Activated effector memory CD4-positive, alpha-beta T cell treated with anti-CD3 and anti-CD28 coated beads, Interleukin-2, amount 50 U/mL, for 16 hours (primary cell): Measurements from ENCODE around the gene ADD2.
A peak's percentile ranks its signal among the peaks of the same experiment; 100 is the strongest.
"Not testable (repeated sequence)": the region's sequence is repeated elsewhere in the genome, so short reads cannot be mapped to it uniquely, and the experiment has no call there.

ENCODE experiments used
- DNase-seq: peaks from one replicate; pipeline ENCODE4 v3.0.0-alpha.2; 2020

ADD2 gene

DNA sequence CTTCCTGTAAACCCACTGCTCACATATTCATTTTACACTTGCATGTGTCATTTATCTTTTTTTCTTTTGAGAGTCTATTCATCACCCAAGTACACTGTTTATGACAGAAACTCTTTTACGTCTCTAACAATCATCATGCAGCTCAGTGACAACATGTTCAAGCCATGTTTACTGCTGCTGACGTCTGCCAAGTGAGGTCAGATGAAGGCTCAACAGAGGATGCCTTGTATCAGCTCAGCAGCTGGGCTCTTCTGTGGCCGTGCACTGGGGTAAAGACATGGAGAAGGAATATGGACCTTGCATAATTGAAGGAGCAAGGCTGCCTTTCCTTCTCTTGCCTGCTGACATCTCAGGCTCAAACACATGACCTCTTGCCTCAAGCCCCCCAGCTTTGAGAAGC is 99.6 kb downstream of the ADD2 start:
- DNase-seq: no peak

DNA sequence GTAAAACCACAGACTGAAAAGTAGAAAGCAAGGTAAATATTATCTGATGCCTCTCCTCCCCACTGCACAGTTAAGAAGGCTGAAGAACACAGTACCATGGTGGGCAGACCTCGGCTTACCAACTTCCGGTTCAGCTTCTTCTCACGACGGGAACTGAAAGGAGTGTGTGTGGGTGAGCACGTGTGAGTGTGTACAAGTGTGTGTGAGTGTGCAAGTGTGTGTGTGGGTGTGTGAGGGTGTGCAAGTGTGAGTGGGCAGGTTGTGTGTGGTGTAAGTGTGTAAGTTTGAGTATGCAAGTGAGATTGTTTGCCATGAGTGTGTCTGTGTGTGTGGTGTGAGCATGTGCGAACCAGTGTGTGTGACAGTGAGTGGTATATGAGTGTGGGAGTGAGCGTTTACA is 103.5 kb downstream of the ADD2 start:
- no peak for DNase-seq

DNA sequence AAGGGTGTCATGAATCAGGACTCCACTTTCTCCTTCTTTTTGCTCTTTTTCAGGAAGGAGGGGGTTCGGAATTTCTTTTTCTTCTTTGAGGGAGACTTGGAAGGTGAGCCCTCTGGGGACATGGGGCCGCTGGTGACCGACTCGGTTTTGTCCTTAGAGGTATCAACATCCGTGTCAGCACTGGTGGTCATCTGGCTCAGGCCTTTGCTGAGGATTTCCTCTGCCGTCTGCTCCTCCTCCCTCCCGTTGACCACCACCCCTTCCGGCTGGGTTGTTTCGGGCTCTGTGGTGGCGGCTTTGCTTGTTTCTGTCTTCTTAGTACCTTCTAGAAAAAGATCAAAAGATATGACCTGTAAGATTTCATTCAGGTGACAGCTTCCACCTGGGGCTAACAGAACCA is 104.6 kb downstream of the ADD2 start:
- DNase-seq: no peak

DNA sequence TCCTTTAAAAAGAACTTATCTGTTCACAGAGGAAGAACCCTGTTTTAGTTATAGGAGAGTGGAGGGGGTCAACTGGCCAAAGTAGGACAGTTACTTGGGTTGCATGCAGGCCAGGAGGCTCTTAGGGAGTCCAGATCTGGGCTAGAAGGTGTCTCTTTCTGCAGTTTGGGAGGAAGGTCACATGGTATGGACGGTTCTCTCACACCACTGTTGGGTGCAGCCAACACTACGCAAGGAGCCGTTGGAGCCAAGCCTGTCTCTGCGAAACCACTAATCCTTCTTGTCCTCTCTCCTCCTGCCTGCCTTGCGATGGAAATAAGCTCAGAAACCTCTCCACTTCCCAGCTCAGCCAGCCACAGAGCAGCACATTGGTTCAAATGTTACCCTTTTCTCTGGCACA is 108.4 kb downstream of the ADD2 start:
- DNase-seq: no peak

DNA sequence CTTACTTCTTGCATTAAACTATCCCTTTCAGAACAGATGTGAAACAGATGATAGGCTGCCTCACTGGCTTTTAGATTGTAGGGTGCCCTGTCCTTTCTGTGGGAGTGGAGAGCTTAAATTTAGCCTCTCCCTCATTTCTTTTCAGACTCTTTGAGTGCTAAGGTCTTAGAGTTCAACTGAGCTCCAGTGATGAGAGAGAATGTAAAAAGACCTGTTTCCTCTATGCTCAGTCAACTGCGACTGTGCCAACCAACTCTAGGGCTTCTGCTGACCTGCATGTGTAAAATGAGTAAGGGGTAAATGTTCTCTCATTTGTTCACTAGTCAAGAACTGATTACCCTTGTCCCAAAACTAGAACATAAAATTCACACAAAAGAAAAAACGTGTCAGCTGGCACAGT is 109.5 kb downstream of the ADD2 start:
- DNase-seq: no peak

DNA sequence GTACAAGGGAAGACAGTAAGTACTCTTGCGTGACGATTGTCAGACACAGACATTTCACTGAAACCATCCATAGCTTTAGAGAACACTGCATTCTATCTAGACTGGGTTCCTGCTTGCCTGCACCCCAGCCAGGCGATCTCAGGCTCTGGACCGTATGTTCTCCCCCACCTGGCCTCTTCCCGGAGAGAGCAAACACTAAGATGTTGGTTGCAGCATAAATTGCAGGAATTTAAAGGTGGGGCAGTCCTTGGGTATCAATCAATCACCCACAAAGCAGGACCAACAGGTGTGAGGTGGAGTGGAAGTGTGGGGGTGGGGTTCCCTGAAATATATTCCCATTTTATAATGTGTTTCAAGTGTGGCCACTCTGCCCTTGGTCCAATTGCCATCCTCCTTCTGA is 110.8 kb downstream of the ADD2 start:
- DNase-seq: no peak

DNA sequence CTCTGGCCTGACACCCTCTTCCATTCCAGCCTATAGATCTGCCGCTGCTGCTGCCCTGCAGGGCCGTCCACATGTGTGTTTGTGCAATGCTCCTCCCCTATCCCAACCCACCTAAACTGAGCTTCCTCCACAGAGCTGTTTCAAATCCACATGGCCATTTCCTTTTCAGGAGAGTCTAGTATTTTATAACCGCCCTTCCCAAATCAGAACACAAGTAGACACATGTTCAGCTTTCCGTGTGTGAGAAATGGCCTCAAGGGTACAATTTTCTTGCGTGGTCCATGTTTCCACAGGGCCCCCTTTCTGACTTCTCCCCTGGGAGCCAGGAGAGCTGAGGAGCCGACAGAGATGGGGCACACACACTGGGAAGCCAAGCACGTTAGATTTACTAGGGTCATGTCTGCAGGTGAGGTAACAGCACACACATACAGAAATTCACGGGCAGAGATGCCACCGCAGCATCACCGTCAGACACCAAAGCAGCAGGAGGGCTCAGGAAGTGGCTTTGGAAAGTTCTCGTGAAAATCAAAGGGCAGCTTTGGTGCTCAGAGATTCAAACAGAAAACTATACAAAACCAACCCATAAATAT is 111.5 kb downstream of the ADD2 start:
- DNase-seq: no peak

DNA sequence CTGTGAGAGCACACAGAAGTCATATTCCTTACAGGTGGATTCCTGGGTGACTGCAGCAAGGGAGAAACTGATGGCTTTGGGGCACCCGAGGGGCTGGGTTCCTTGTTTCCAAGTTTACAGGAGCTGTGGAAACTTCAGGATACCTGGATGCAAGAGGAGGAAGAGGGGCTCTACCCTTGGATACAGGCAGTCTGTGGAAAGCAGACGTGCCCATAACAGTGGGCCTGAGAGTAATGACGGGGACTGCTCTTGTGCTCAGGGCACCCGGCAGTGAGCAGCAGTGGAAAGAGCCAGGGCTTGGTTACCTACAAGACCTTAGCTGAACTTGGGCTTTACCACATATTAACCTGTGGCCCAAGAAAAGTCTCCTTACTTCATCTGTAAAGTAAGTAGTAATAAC is 112.2 kb downstream of the ADD2 start:
- DNase-seq: no peak

DNA sequence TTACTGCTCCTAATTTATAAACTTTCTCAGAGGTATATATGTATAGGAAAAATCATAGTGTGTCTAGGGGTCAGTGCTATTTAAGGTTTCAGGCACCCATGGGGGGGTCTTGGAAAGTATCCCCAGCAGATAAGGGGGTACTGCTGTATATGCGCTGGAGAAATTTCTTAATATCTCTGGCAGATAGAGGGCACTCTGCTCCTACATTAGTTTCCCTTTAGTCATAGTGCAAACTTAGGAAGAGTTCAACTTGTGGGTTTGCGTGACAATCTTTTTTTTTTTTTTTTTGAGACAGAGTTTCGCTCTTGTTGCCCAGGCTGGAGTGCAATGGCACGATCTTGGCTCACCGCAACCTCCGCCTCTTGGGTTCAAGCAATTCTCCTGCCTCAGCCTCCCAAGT is 112.8 kb downstream of the ADD2 start:
- DNase-seq: not testable (repeated sequence)

DNA sequence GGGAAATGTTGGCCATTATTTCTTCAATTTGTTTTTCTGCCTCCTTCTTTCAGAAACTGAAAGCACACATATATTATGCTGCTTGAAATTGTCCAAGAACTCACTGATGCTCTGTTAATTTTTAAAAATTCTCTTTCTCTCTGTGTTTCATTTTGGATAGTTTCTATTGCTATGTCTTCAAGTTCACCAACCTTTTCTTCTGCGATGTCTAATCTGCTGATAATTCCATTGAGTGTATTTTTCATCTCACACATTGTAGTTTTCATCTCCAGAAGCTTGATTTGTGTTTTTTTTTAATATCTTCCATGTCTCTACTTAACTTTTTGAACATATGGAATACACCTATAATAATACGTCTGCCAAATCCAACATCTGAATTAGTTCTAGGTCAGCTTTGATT is 116.3 kb downstream of the ADD2 start:
- no peak for DNase-seq

DNA sequence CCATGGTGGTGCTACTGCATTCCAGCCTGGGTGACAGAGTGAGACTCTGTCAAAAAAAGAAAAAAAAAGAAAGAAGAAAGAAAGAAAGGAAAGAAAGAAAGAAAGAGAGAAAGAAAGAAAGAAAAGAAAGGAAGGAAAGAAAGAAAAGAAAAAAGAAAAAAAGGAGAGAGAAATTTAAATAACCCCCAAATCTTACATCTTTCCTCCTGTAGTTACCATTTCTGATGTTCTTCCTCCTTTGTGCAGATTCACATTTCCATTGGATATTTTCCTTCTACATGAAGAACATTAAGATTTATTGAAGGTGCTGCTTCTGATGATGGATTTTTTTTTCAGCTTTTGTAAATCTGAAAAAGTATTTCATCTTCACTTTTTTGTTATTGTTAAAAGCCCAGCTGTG is 117.0 kb downstream of the ADD2 start:
- no peak for DNase-seq

DNA sequence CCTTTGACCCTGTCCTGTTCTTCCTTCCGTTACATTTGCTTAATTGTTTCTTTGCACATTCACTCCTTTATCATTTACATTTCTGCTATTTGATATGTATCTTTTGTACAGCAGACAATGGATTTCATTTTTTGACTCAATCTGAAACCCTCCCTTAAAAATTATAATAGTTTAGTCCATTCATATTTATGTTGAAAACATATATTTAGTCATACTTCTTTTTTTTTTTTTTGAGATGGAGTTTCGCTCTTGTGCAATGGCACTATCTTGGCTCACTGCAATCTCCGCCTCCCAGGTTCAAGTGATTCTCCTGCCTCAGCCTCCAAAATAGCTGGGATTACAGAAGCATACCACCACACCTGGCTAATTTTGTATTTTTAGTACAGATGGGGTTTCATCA is 119.0 kb downstream of the ADD2 start:
- no peak for DNase-seq

DNA sequence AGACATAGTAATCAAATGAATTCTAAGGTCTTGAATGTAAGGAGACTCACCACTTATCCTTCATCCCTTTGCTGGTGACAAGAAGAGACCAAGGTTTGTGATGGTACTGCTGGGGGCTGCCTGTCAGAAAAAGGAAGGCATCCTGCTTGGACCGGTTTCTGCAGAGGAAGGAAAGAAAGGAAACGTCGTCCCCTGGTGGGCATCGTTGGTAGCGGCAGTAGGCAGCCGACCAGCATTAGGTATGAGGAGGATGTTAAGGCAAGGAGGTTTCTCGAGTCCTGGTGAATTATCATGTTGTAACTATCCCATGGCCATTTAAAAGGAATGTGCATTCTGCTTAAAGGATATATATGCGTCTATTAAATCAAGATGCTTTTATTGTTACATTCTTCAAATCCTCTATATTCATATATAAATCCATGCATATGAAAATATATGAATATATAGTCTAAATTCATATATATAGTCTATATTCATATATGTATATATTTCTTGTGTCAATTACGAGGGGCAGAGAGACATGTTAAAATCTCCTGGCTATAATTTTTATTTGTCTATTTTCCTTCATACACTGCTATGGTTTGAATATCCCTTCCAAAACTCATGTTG is 120.0 kb downstream of the ADD2 start:
- DNase-seq: peak; percentile 87

DNA sequence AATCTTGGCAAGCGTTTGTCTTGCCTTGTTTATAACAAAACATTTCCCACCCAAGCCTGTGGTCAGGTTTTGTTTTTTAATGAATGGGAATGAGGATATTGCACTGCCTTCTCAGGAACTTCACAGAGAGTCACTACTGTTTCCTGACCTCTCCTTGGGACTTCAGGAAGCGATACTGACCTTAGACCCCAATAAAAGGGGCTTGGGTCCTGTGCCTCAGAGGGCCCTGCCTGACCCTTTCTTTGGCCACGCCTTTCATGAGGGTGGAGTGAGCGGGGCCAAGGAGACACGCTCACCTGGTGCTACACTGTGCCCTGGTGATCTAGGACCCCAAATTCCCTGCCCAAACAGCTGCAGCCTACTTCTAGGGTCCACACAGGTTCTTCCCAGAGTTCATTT is 121.6 kb downstream of the ADD2 start:
- DNase-seq: no peak

DNA sequence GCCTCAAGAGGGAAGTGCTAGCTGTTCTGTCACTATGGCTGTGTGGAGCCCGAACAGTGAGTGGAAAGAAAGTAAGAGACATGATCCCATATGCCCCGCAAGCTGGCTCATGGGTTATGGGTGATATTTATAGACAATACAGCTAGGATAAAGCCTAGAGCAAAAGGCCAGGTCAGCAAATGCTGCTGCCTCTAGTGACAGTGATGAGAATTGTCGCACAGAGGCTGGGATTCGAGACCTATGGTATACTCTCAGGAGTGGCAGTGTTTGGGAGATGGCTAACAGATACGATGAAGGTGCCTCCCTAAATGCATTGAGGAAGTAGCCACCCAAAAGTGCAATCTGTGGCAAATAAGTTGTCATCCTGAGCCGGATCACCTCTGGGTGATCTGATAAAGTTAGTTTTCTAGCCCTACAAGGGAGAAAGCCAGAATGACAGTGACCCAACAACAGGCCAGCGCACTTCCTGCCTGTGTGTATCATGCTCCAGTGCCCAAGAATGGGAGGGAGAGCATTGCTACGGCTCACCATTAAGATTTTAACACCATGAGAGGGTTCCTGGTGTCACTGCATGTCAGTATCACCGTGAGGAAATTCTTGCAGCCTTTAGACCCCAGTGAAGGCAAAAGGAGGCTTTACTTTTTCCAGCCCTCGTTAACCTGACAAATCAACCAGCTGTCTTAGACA is 122.1 kb downstream of the ADD2 start:
- no peak for DNase-seq

DNA sequence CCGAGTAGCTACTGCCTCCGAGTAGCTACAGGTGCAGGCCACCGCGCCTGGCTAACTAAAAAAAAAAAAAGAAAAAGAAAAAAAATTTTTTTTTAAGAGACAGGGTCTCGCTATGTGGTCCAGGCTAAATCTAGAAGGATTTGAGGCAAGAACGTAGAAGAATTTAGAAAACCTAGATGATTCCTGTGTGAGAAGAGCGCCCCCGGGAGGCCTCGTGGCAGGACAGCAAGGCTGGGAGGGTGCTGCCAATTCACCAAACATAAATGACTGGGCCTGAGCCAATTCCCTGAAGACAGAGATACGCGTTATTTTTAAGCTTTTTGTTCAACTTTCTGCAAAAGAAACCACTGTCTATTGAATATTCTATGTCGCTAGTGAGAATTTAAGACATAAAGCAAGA is 124.3 kb downstream of the ADD2 start:
- no peak for DNase-seq

DNA sequence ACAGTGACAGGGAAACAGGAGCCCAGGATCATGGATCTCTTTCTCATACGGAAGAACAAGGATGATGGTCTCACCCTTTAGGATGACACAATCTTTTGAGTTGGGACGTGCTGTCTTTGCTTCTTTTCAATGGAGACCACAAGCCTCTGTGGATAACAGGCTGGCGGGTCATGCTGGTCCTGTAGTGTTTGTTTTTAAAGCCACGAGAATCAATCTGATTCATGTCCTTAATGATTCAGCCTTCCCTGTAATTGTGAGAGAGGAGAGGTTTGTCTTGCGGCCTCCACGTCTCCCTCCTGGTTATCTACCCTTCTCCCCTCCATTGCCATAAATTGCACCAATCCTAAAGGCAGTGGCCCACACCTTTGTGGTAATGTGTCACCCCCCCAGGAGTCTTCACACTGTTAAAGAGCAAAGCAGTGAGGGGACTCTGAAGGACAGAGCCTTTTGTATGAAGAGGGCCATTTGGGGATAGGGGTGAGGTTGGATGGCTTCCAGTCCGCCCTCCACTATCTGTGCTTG is 126.7 kb downstream of the ADD2 start:
- DNase-seq: no peak

DNA sequence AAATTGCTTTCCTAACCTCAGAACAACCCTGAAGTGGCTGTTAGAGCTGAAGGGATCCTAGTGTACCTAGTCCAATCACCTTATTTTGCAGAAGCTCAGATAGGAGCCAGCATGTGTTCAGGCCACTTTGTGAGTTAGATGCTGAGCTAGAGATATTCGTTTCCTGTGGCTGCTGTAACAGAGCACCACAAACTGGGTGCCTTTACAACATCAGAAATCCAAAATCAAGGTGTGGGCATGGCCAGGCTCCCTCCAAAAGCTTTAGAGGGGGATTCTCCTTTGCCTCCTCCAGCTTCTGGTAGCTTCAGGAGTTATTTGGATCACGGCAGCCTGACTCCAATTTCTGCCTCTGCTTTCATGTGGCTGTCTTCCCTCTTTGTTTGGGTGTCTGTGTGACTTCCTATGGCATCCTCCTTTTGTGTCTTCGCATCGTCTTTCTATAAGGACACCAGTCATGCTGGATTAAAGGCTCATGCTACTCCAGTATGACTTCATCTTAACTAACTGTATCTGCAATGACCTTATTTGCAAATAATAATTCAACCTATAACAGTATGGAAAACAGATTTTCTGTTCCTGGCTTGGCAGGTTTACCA is 128.1 kb downstream of the ADD2 start:
- DNase-seq: no peak

DNA sequence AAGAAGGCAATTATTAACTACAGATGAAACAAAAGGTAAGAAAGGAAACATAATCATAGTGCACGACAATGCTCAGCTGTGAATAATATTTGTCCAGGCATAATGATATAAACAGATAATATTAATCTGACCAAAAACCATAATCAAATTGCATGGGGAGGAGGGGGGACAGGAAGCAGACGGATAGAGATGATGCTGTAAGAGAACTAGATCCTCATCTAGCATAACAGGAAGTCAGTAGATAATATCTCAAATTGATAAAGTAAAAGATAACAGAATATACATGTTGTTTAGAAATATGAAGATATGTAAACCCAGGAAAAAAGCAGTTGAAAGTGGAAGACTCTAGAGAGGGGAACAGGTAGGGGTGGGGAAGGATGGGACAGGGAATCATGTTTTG is 129.4 kb downstream of the ADD2 start:
- no peak for DNase-seq

DNA sequence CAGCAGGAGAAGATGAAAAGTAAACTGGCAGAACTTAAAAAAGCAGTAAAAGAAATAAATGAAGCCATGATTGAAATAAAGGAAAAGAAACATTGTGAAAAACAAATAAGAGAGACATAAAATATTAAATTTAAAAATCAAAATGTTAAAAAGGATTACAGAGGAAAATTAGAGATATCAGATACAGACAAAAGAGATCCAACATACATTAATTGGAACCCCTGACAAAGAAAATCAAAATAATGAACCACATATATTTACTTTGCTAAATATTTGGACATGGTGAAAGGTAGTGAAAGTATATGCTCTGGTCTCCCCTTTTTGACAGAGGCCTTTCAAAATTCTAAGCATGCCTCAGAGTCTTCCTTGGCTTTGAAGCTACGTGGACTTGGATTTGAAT is 134.5 kb downstream of the ADD2 start:
- DNase-seq: no peak

DNA sequence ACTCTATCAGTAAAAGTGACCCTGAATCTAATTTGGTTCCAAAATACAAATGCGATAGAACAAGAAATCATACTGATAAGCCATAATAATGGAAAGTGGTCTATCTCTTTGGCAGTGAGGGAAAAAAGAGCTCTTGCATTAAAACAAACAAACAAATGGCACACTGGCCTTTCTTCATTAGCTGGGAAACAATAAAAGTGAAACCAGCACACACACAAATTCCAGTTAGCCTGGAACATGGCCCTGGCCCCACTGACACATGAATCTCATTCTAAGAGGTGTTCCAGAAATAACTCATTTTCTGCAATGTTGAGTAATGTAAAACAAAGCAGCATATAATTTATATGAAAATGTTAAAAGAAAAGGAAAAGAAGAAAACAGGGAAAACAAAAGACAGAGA is 135.0 kb downstream of the ADD2 start:
- no peak for DNase-seq

DNA sequence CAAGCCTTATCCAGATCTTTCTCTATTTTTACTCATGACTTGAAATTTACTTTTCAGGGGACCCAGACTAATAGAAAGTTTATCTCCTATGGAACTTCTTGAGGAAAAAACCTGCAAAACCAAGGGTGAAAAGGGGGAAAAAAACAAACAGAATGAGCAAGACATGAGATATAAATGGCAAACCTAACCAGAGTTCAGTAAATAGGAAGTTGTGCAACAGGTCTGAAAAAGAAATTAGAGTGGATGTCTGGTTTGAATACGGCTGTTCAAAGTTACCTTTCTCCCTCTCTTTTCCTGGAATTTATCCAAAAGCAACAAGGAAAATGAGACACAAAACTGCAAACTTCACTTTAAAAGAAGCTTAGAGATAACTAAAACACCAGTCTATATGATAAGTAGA is 135.6 kb downstream of the ADD2 start:
- no peak for DNase-seq

DNA sequence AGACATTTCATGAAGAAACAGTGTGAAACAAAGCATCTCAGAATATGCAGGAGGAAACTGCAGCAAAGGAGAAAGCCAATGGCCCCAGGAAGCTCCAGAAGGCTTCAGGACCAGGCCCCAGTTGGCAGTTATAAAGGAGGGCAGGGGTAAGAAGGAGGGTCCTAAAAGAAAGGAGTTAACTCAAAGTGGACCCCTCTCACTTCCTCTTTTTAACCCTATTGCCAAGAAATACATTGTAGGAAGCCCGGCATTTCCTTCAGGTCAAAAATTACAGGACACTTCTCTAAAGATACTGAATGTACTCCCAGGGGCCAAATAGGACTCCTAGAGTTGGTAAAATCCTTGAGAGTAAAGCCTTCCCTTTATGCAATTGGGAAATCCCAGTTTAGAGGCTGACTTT is 137.2 kb downstream of the ADD2 start:
- DNase-seq: no peak

DNA sequence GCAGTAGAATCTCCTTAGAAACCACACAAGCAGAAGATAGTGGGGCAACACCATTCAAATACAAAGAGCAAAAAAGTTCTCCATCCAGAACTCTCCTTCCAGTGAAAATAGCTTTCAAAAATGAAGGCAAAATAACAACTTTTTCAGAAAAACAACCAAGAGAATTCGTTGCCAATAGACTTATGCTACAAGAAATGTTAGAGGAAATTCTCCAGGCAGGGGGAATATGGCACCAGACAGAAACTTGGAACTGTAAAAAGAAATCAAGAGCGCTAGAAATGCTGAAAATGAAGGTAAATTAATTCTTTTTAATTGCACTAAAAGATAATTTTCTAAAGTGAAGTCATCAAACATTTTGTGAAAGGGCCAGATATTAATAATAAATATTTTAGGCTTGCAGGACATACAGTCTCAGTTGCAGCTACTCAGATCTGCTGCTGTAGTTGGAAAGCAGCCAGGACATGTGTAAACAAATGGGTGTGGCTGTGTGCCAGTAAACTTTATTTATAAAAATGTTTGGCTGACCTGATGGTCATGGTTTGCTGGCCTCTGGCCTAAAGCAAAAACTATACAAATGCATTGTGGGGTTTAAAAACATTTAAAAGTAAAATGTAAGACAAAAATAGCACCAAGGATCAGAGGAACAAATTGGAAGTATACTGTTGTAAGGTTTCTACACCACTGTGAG is 140.6 kb downstream of the ADD2 start:
- no peak for DNase-seq
